ENCODE results near the gene JAML. TPM values are rescaled to one million over a fixed set of nuclear protein-coding genes. Genes with fewer than 3 reads are reported as not detected.

JAML gene
- total RNA-seq, 2 experiments from 2014 or later = 148 to 150 TPM

DNA sequence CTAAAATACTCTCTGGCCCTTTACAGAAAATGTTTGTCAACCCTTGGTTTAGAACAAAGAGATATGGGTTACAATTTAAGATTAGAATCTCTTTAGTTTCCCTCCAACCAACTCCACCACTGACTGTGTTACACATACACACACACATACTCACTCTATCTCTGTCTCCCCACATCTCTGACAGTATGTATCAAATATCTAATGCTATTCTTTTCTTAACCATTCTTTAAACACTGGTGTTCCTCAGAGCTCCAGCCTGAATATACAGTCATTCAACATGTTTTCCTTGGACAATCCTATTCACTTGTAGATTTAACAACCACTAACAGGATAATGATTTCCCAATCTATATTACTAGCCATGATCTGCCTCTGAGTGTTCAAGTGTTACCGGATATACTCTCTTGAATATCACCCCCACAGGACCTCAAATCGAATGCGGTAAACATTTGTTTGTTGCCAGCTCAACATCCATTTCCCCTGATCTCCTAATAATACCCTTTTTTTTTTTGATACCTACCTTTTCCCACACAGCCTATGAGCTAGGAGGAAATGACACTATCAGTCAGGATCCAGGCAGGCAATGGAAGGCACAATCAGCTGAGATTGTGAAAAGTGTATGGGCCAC is 21.2 kb upstream of the JAML start:
- DNase-seq = no peak
- no peak overlapping the region for H3K4me3 Mint-ChIP-seq

GRCh38 chr11:118243993-118244762 is 19.4 kb upstream of the JAML start:
- DNase-seq = no peak
- Mint-ChIP-seq H3K36me3 (peaks cover 44% of the 10 kb centered on the region), H3K4me1 (peaks cover 80% of the 10 kb centered on the region), H3K4me3 (no peak overlapping the region), H3K9me3 (peaks cover 10% of the 10 kb centered on the region), H3K27ac (peak overlapping the region; percentile 99), H3K27me3 (no peaks in the 10 kb centered on the region)

More for the DNA sequence above, 21.2 kb upstream of the JAML start:
- H3K9me3 Mint-ChIP-seq = peaks cover 10% of the 10 kb centered on the region
- no peaks in the 10 kb centered on the region for H3K27me3 Mint-ChIP-seq
- peak overlapping the region; percentile 75 for H3K27ac Mint-ChIP-seq
- H3K4me1 Mint-ChIP-seq = peaks cover 78% of the 10 kb centered on the region
- peaks cover 33% of the 10 kb centered on the region for H3K36me3 Mint-ChIP-seq

GRCh38 chr11:118243161-118243560 is 18.4 kb upstream of the JAML start:
- peak overlapping the region; percentile 99 for H3K27ac Mint-ChIP-seq

DNA sequence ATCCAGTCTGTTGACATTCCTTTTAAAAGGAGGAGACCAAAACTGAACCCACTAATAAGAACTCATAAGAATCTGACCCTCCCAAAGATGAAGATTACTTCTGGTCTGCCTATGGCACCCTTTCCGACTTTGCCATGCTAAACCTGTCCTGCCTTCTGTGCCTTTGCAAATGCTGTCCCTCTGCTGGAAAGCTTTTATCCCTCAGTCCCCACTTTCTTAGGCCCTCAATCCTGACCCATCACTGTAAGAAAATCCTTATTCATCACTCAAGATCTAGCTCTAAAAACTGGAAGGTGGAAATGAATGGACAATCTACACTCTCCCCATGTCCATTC is 16.9 kb upstream of the JAML start:
- Mint-ChIP-seq H3K4me3 (peak overlapping the region; percentile 87), H3K9me3 (peaks cover 10% of the 10 kb centered on the region), H3K4me1 (peaks cover 83% of the 10 kb centered on the region), H3K36me3 (peaks cover 57% of the 10 kb centered on the region), H3K27me3 (no peaks in the 10 kb centered on the region), H3K27ac (peak overlapping the region; percentile 99)
- DNase-seq = no peak

More at GRCh38 chr11:118243161-118243560, 18.4 kb upstream of the JAML start:
- H3K27me3 Mint-ChIP-seq = no peaks in the 10 kb centered on the region
- peaks cover 86% of the 10 kb centered on the region for H3K4me1 Mint-ChIP-seq
- DNase-seq = no peak
- peaks cover 54% of the 10 kb centered on the region for H3K36me3 Mint-ChIP-seq
- no peak overlapping the region for H3K4me3 Mint-ChIP-seq
- H3K9me3 Mint-ChIP-seq = peaks cover 10% of the 10 kb centered on the region

GRCh38 chr11:118240999-118241763 is 16.4 kb upstream of the JAML start:
- peaks cover 60% of the 10 kb centered on the region for H3K36me3 Mint-ChIP-seq
- peaks cover 10% of the 10 kb centered on the region for H3K9me3 Mint-ChIP-seq
- H3K27ac Mint-ChIP-seq = peak overlapping the region; percentile 99
- no peaks in the 10 kb centered on the region for H3K27me3 Mint-ChIP-seq
- DNase-seq = peak; percentile 73
- H3K4me1 Mint-ChIP-seq = peaks cover 82% of the 10 kb centered on the region
- H3K4me3 Mint-ChIP-seq = peak overlapping the region; percentile 87

- Mint-ChIP-seq H3K4me3 (peak overlapping the region; percentile 87), H3K9me3 (peaks cover 4% of the 10 kb centered on the region), H3K36me3 (peaks cover 58% of the 10 kb centered on the region), H3K4me1 (peaks cover 83% of the 10 kb centered on the region), H3K27me3 (no peaks in the 10 kb centered on the region), H3K27ac (peak overlapping the region; percentile 99)
- no peak for DNase-seq
Measured at GRCh38 chr11:118239509-118240205, 14.8 kb upstream of the JAML start.

- Mint-ChIP-seq H3K9me3 (no peaks in the 10 kb centered on the region), H3K4me3 (peak overlapping the region; percentile 87), H3K4me1 (peaks cover 83% of the 10 kb centered on the region), H3K27me3 (no peaks in the 10 kb centered on the region), H3K36me3 (peaks cover 59% of the 10 kb centered on the region), H3K27ac (peak overlapping the region; percentile 99)
- no peak for DNase-seq
Measured at GRCh38 chr11:118238929-118239328, 14.1 kb upstream of the JAML start.

DNA sequence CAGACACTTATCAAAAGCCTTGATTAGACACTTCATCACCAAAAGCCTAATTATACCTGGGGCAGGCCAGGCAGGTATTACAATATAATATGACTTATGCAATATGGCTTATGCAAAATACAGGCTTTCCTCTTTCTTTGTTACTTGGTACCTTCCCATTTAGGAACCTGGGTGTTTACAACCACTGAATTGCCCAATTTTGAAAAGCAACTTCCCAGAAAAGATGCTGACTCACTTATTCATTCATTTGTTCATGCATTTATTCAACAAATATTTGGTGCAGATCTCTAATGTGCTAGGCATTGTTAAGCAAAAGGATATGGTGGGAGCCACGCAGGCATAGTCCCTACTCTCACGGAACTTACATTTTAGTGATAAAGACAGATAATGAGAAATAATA is 13.6 kb upstream of the JAML start:
- Mint-ChIP-seq H3K27me3 (no peaks in the 10 kb centered on the region), H3K4me3 (peak overlapping the region; percentile 87), H3K36me3 (peaks cover 63% of the 10 kb centered on the region), H3K27ac (peak overlapping the region; percentile 99), H3K4me1 (peaks cover 84% of the 10 kb centered on the region), H3K9me3 (no peaks in the 10 kb centered on the region)
- no peak for DNase-seq

DNA sequence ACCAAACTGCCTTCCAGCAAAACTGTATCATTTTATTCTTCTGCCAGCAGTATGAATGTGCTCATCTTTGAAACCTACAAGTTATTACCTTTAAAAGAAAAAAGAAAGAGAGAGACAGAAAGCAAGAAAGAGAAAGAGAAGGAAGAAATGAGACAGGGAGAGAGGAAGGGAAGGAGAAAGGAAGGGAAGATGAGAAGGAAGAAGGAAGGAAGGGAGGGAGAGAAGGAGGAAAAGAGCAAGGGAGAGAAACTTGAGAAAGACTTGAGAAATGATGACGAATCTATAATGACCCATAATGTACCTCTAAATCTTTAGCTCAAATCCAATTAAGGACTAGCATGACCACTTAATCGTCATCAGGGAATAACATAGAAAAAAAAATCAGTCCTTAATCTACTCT is 11.4 kb upstream of the JAML start:
- H3K27ac Mint-ChIP-seq = peak overlapping the region; percentile 26
- H3K9me3 Mint-ChIP-seq = no peaks in the 10 kb centered on the region
- DNase-seq = no peak
- peaks cover 73% of the 10 kb centered on the region for H3K36me3 Mint-ChIP-seq
- no peaks in the 10 kb centered on the region for H3K27me3 Mint-ChIP-seq
- H3K4me1 Mint-ChIP-seq = peaks cover 73% of the 10 kb centered on the region
- no peak overlapping the region for H3K4me3 Mint-ChIP-seq

DNA sequence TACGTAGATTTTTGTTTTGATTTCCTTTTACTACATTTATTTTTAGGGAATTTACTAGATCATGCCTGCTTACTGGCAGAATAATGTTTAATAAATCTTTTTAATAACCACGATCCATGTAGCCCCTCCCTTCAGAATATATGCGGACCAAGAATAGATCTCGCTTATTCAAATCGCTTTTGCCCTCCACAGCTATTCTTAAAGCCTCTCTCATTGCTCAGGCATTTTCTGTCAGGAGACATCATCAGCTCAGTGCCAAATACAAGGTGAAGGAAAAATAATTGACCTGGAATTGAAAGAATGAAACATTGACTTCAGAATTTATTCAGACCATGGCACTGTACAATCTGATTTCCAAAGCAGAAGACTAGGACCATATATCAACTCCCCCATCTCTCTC is 10.0 kb upstream of the JAML start:
- Mint-ChIP-seq H3K27me3 (no peaks in the 10 kb centered on the region), H3K36me3 (peaks cover 64% of the 10 kb centered on the region), H3K4me1 (peaks cover 60% of the 10 kb centered on the region), H3K9me3 (no peaks in the 10 kb centered on the region), H3K4me3 (no peak overlapping the region), H3K27ac (peak overlapping the region; percentile 36)
- DNase-seq = no peak

GRCh38 chr11:118233850-118234249 is 9.0 kb upstream of the JAML start:
- DNase-seq = no peak
- H3K27ac Mint-ChIP-seq = peak overlapping the region; percentile 76
- H3K4me1 Mint-ChIP-seq = peaks cover 53% of the 10 kb centered on the region
- H3K27me3 Mint-ChIP-seq = no peaks in the 10 kb centered on the region
- no peaks in the 10 kb centered on the region for H3K9me3 Mint-ChIP-seq
- no peak overlapping the region for H3K4me3 Mint-ChIP-seq
- peaks cover 62% of the 10 kb centered on the region for H3K36me3 Mint-ChIP-seq

GRCh38 chr11:118233377-118233776 is 8.6 kb upstream of the JAML start:
- H3K27ac Mint-ChIP-seq = peak overlapping the region; percentile 76
- no peak overlapping the region for H3K4me3 Mint-ChIP-seq
- no peaks in the 10 kb centered on the region for H3K27me3 Mint-ChIP-seq
- H3K36me3 Mint-ChIP-seq = peaks cover 62% of the 10 kb centered on the region
- H3K4me1 Mint-ChIP-seq = peaks cover 48% of the 10 kb centered on the region
- no peaks in the 10 kb centered on the region for H3K9me3 Mint-ChIP-seq
- DNase-seq = no peak

DNA sequence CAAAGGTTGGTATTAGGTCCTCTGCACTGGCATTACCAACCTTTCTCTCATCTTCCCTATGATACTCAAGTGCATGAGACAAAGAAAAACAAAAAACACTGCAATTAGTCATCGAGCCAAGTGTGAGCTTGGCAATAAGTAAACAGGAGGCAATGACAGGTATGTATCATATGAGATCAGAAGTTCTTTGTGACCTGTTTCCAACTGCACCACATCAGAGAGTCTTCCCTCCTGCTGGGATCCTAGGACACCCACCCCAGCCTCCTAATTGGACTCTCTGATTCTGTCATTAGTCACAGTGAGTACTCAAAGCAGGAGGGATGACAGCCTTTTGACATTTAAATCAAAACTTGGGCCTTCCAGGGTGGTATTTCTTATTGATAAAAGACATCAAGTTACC is 7.8 kb upstream of the JAML start:
- Mint-ChIP-seq H3K4me3 (no peak overlapping the region), H3K9me3 (no peaks in the 10 kb centered on the region), H3K27ac (peak overlapping the region; percentile 76), H3K36me3 (peaks cover 62% of the 10 kb centered on the region), H3K4me1 (peaks cover 45% of the 10 kb centered on the region), H3K27me3 (no peaks in the 10 kb centered on the region)
- peak; percentile 66 for DNase-seq

DNA sequence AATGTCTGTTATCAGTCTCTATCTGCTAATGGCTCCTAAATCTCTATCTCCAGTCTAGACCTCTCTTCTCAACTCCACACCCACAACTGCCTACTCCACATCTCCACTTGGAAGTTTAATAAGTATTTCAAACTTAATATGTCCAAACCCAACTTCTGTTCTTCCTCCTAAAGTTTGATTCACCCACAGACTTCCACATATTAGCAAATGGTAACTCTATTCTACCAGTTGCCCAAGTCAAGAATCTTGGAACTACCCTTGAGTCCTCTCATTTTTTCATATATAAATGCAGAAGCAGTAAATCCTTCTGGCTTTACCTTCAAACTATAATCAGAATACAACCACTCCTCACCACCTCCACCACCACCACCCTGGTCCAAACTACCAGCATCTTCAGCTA is 6.7 kb upstream of the JAML start:
- Mint-ChIP-seq H3K4me3 (no peak overlapping the region), H3K4me1 (peaks cover 37% of the 10 kb centered on the region), H3K9me3 (peaks cover 3% of the 10 kb centered on the region), H3K27ac (no peak overlapping the region), H3K27me3 (no peaks in the 10 kb centered on the region), H3K36me3 (peaks cover 64% of the 10 kb centered on the region)
- no peak for DNase-seq

- peak; percentile 33 for DNase-seq
- Mint-ChIP-seq H3K27ac (no peak overlapping the region), H3K4me1 (peaks cover 34% of the 10 kb centered on the region), H3K4me3 (no peak overlapping the region), H3K27me3 (no peaks in the 10 kb centered on the region), H3K36me3 (peaks cover 69% of the 10 kb centered on the region), H3K9me3 (peaks cover 10% of the 10 kb centered on the region)
Measured at GRCh38 chr11:118230088-118230487, 5.3 kb upstream of the JAML start.

All from activated naive CD8-positive, alpha-beta T cell treated with anti-CD3 and anti-CD28 coated beads for 36 hours (primary cell).